ENCODE results near the gene RABGEF1. TPM values are rescaled to one million over a fixed set of nuclear protein-coding genes. Genes with fewer than 3 reads are reported as not detected.

The RABGEF1 gene
- total and polyA plus RNA-seq, 2 of the 8 experiments (the other 6 are each of a cell fraction or from before 2014, with no cell fraction given), result 10.2 to 18.0 TPM

DNA sequence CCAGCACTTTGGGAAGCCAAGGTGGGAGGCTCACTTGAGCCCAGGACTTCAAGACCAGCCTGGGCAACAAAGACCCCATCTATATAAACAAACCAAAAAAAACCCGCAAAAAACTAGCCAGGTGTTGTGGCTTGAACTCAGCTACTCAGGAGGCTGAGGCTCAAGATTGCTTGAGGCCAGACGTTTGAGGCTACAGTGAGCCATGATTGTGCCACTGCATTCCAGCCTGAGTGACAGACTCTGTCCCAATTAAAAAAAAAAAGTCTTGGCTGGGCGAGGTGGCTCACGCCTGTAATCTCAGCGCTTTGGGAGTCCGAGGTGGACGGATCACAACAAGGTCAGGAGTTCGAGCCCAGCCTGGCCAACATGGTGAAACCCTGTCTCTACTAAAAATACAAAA is 11.4 kb downstream of the RABGEF1 start (continued):
- TF ChIP-seq KDM4A (IDR thresholded peaks at IDR 0.05; ENCODE audit: low read depth, low read length, severe bottlenecking), result no peak
